Large intestine (tissue), 3 donors: ENCODE data around the gene MAML1. TPM values are rescaled to one million over a fixed set of nuclear protein-coding genes. Genes with fewer than 3 reads are reported as not detected.
"Not testable (repeated sequence)": the region's sequence is repeated elsewhere in the genome, so short reads cannot be mapped to it uniquely, and the experiment has no call there.

Experiments used
- DNase-seq, 2 donors: peaks; one replicate each; pipeline versions ENCODE4 v3.0.0 to v3.0.0-alpha.2; 2013
- H3K27ac ChIP-seq: one replicate; pipeline ENCODE4 v1.5.1; 2013; ENCODE audit warnings: low read length
- H3K27me3 ChIP-seq: 2 replicates; pipeline ENCODE4 v1.6.1; 2013; ENCODE audit warnings: low read length; ENCODE audit not compliant: control insufficient read depth, insufficient read depth
- H3K36me3 ChIP-seq: 2 replicates; pipeline ENCODE4 v1.6.1; 2013; ENCODE audit warnings: low read length; ENCODE audit not compliant: control insufficient read depth, insufficient read depth
- H3K4me1 ChIP-seq: one replicate; pipeline ENCODE4 v1.6.1; 2013; ENCODE audit warnings: low read length; ENCODE audit not compliant: control insufficient read depth, insufficient read depth
- H3K4me3 ChIP-seq: one replicate; pipeline ENCODE4 v1.5.1; 2013; ENCODE audit warnings: low read length
- H3K9me3 ChIP-seq: one replicate; pipeline ENCODE4 v1.6.1; 2013; ENCODE audit warnings: mild to moderate bottlenecking, low read depth, low read length, moderate library complexity; ENCODE audit not compliant: control insufficient read depth
- WGBS: methylation state at CpG from one replicate; pipeline ENCODE4 v1.1.5; 2013; ENCODE audit warnings: low lambda C conversion rate; ENCODE audit not compliant: insufficient coverage; 5-methylcytosine and 5-hydroxymethylcytosine counted together
- polyA plus RNA-seq: library from polyadenylated mRNA; unstranded; fragments of 120-200 nt; gene quantifications from one replicate; pipeline ENCODE4 v1.2.1, GENCODE V29; 2013

MAML1 gene
- polyA plus RNA-seq, 1 donor, result 29.9 TPM

- Histone ChIP-seq H3K36me3 (peaks cover 19% of the 10 kb centered on the region), H3K9me3 (no peaks in the 10 kb centered on the region), H3K27me3 (no peaks in the 10 kb centered on the region), H3K4me3 (peak overlapping the region; percentile 76), H3K4me1 (peaks cover 7% of the 10 kb centered on the region), H3K27ac (peak overlapping the region; percentile 74)
- no CpG with 5 or more reads among the region's 101 CpGs for WGBS
- DNase-seq, result peak; percentile 19 to 53
Observed at GRCh38 chr5:179732918-179733771, 523 bp downstream of the MAML1 start.

- H3K27me3 ChIP-seq, result no peaks in the 10 kb centered on the region
- peak overlapping the region; percentile 74 for H3K27ac ChIP-seq
- peaks cover 16% of the 10 kb centered on the region for H3K36me3 ChIP-seq
- H3K4me1 ChIP-seq, result peaks cover 7% of the 10 kb centered on the region
- DNase-seq, result no peak
- WGBS, result no CpG with 5 or more reads among the region's 2 CpGs
- no peaks in the 10 kb centered on the region for H3K9me3 ChIP-seq
- peak overlapping the region; percentile 76 for H3K4me3 ChIP-seq
Observed at GRCh38 chr5:179733772-179734126, 1.1 kb downstream of the MAML1 start.

- DNase-seq, result no peak
- H3K4me1 ChIP-seq, result peaks cover 7% of the 10 kb centered on the region
- no peaks in the 10 kb centered on the region for H3K27me3 ChIP-seq
- H3K9me3 ChIP-seq, result no peaks in the 10 kb centered on the region
- peak overlapping the region; percentile 76 for H3K4me3 ChIP-seq
- 0% methylated on average over 1 of the region's 12 CpGs for WGBS
- H3K27ac ChIP-seq, result no peak overlapping the region
- peaks cover 13% of the 10 kb centered on the region for H3K36me3 ChIP-seq
Observed at GRCh38 chr5:179734536-179735164, 2.0 kb downstream of the MAML1 start.

- H3K9me3 ChIP-seq, result no peaks in the 10 kb centered on the region
- peaks cover 6% of the 10 kb centered on the region for H3K36me3 ChIP-seq
- 98% methylated on average over 4 of the region's 4 CpGs for WGBS
- DNase-seq, result no peak
- H3K4me3 ChIP-seq, result no peak overlapping the region
- no peak overlapping the region for H3K27ac ChIP-seq
- no peaks in the 10 kb centered on the region for H3K27me3 ChIP-seq
- H3K4me1 ChIP-seq, result peaks cover 7% of the 10 kb centered on the region
Observed at GRCh38 chr5:179738742-179739141, 6.1 kb downstream of the MAML1 start.

- H3K9me3 ChIP-seq, H3K4me1 ChIP-seq, H3K4me3 ChIP-seq, H3K27me3 ChIP-seq, DNase-seq, H3K36me3 ChIP-seq, H3K27ac ChIP-seq: not testable (repeated sequence)
- WGBS, result 81% methylated on average over 3 of the region's 7 CpGs
Observed at GRCh38 chr5:179744106-179744505, 11.5 kb downstream of the MAML1 start.

GRCh38 chr5:179746872-179747271 lies 14.2 kb downstream of the MAML1 start:
- Histone ChIP-seq H3K4me1 (no peaks in the 10 kb centered on the region), H3K36me3 (peaks cover 7% of the 10 kb centered on the region), H3K27me3 (no peaks in the 10 kb centered on the region), H3K9me3 (no peaks in the 10 kb centered on the region), H3K27ac (no peak overlapping the region), H3K4me3 (no peak overlapping the region)
- no CpG with 5 or more reads among the region's 2 CpGs for WGBS
- DNase-seq, result no peak

- Histone ChIP-seq H3K9me3 (no peaks in the 10 kb centered on the region), H3K4me1 (no peaks in the 10 kb centered on the region), H3K27me3 (no peaks in the 10 kb centered on the region), H3K27ac (no peak overlapping the region), H3K4me3 (no peak overlapping the region), H3K36me3 (peaks cover 7% of the 10 kb centered on the region)
- WGBS, result 88% methylated on average over 2 of the region's 3 CpGs
- no peak for DNase-seq
Observed at GRCh38 chr5:179747811-179748210, 15.2 kb downstream of the MAML1 start.

GRCh38 chr5:179749857-179750508 lies 17.4 kb downstream of the MAML1 start:
- H3K27ac ChIP-seq, result no peak overlapping the region
- peaks cover 7% of the 10 kb centered on the region for H3K36me3 ChIP-seq
- no peak overlapping the region for H3K4me3 ChIP-seq
- H3K9me3 ChIP-seq, result no peaks in the 10 kb centered on the region
- no CpG with 5 or more reads among the region's 8 CpGs for WGBS
- H3K4me1 ChIP-seq, result peaks cover 6% of the 10 kb centered on the region
- no peaks in the 10 kb centered on the region for H3K27me3 ChIP-seq
- DNase-seq, result no peak

GRCh38 chr5:179753971-179754370 lies 21.3 kb downstream of the MAML1 start:
- H3K4me3 ChIP-seq, result no peak overlapping the region
- H3K9me3 ChIP-seq, result no peaks in the 10 kb centered on the region
- H3K27me3 ChIP-seq, result no peaks in the 10 kb centered on the region
- H3K4me1 ChIP-seq, result peaks cover 6% of the 10 kb centered on the region
- no peak for DNase-seq
- H3K36me3 ChIP-seq, result peaks cover 7% of the 10 kb centered on the region
- no peak overlapping the region for H3K27ac ChIP-seq
- WGBS, result 100% methylated on average over 2 of the region's 5 CpGs

- Histone ChIP-seq H3K4me1 (peaks cover 6% of the 10 kb centered on the region), H3K36me3 (peaks cover 3% of the 10 kb centered on the region), H3K27me3 (no peaks in the 10 kb centered on the region), H3K27ac (no peak overlapping the region), H3K4me3 (no peak overlapping the region), H3K9me3 (no peaks in the 10 kb centered on the region)
- peak; percentile 34 to 61 for DNase-seq
- no CpG with 5 or more reads among the region's 2 CpGs for WGBS
Observed at GRCh38 chr5:179755022-179755421, 22.4 kb downstream of the MAML1 start.
